NCI-H187 (cell line): ENCODE measurements around the gene METRNL.
"Not testable (repeated sequence)": the region's sequence is repeated elsewhere in the genome, so short reads cannot be mapped to it uniquely, and the experiment has no call there.

ENCODE experiments used
- DNase-seq, 2 experiments: peaks; one replicate each; lab custom pipeline; 2025; lab: John Stamatoyannopoulos, UW

The METRNL gene

GRCh38 chr17:83052241-83052564 lies 27.2 kb upstream of the METRNL start:
- no peak for DNase-seq

GRCh38 chr17:83053021-83053681 lies 26.3 kb upstream of the METRNL start:
- DNase-seq, result no peak

GRCh38 chr17:83053739-83054451 lies 25.5 kb upstream of the METRNL start:
- no peak for DNase-seq

- DNase-seq, result no peak
These were observed 24.8 kb upstream of the METRNL start for GRCh38 chr17:83054518-83055125.

GRCh38 chr17:83055176-83055575 lies 24.2 kb upstream of the METRNL start:
- DNase-seq, result not testable (repeated sequence)

- DNase-seq, result no peak
These were observed 23.4 kb upstream of the METRNL start for GRCh38 chr17:83055911-83056582.

- no peak for DNase-seq
These were observed 22.6 kb upstream of the METRNL start for GRCh38 chr17:83056583-83057396.

GRCh38 chr17:83057397-83057761 lies 22.0 kb upstream of the METRNL start:
- DNase-seq, result no peak

GRCh38 chr17:83057793-83058265 lies 21.6 kb upstream of the METRNL start:
- no peak for DNase-seq

- DNase-seq, result no peak
These were observed 21.1 kb upstream of the METRNL start for GRCh38 chr17:83058266-83058798.

- DNase-seq, result no peak
These were observed 17.8 kb upstream of the METRNL start for GRCh38 chr17:83061586-83061985.

GRCh38 chr17:83062011-83062817 lies 17.2 kb upstream of the METRNL start:
- no peak for DNase-seq

- DNase-seq, result no peak
These were observed 16.4 kb upstream of the METRNL start for GRCh38 chr17:83062818-83063671.

- DNase-seq, result no peak
These were observed 15.2 kb upstream of the METRNL start for GRCh38 chr17:83064021-83064731.

GRCh38 chr17:83064732-83065659 lies 14.4 kb upstream of the METRNL start:
- no peak for DNase-seq

- DNase-seq, result no peak
These were observed 13.5 kb upstream of the METRNL start for GRCh38 chr17:83065660-83066542.

GRCh38 chr17:83066543-83066890 lies 12.9 kb upstream of the METRNL start:
- DNase-seq, result not testable (repeated sequence)
